Stimulated activated CD4-positive, alpha-beta T cell treated with anti-CD3 and anti-CD28 coated beads, Interleukin-15, amount 100 ng/mL, for 24 hours (primary cell): ENCODE measurements around the gene SBNO1.
"Not testable (repeated sequence)": the region's sequence is repeated elsewhere in the genome, so short reads cannot be mapped to it uniquely, and the experiment has no call there.

Experiments
- DNase-seq: peaks from one replicate; pipeline ENCODE4 v3.0.0-alpha.2; 2020

The SBNO1 gene

DNA sequence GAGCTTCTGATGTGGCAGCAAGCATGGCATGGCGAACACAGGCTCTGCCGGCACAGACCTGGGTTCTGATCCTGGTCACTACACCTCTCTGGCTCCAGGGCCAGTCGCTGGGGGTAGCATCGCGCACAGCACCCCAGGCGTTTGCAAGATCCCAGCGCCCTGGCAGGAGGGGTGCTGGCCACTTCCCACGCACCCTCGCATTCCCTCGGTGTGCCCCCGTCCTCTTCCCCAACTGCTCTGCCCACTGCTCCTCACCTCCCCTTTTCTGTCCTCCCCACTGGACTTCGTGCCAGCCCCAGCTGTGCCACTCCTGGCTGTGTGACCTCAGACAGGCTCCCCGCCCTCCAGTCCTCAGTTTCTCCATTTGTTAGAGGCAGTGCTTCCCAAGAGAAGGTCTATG lies 95.8 kb downstream of the SBNO1 start:
- no peak for DNase-seq

DNA sequence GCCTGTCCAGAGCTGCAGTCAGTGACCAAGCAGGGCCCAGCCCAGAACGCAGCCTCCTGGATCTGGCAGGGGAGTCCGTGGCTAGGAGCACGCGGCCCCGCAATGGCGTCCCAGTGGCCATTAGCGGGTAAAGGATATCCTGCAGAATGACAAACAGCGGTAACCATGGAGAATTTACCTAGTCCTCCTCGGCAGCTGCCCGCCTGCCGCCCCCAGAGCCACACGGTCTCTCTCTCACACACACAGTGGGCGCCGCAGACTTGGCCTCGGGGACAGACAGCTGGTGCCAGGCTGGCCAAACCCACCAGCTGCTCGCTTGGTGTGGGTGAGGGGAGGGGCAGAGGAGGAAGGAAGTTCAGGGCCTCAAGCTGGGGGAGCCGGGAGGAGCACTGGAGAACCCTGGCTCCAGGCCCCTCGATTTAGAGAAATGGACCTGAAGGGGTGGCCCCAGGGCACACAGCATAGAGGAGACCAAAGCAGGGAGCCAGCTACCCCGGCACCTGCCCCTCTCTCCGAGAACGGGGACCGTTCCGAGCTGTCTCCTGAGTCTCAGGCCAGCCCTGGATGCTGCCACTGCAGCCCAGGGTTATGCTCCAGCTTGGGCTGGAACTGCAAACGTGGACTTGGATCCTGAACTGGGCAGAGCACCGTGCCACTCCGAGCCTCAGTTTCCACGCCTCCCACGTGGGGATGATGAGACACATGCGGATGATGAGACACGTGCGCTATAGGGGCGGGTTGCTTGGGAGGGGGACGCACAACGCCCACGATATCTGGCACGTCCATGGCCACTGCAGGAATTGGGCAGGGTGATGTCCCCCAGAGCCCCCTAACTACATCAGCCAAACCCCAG lies 96.4 kb downstream of the SBNO1 start:
- DNase-seq, result no peak

DNA sequence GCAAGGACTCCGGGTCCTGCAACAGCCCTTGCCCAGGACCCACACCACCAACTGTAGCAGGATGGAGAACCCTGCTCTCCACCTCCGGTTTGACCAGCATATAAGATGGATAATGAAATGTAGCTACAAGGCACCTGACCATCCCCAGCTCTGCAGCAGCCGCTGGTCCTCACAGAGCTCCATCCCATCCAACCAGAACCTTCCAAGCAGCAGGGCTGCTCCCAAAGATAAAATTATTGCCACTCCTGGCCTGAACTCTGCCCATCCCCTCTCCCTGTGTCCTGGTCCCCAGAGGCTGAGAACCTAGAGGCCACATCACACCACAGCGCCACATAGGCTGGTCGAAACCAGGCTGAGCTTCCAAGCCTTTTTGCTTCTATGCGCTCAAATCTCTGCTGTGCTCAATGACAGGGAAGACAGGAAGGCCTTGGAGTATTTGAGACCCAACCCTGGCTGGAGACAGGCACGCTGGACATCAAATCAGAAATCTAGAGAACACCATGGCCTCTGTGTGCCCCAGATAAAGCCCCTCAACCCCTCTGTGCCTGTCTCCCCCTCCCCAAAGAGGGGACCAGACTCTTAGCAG lies 97.2 kb downstream of the SBNO1 start:
- DNase-seq, result no peak

DNA sequence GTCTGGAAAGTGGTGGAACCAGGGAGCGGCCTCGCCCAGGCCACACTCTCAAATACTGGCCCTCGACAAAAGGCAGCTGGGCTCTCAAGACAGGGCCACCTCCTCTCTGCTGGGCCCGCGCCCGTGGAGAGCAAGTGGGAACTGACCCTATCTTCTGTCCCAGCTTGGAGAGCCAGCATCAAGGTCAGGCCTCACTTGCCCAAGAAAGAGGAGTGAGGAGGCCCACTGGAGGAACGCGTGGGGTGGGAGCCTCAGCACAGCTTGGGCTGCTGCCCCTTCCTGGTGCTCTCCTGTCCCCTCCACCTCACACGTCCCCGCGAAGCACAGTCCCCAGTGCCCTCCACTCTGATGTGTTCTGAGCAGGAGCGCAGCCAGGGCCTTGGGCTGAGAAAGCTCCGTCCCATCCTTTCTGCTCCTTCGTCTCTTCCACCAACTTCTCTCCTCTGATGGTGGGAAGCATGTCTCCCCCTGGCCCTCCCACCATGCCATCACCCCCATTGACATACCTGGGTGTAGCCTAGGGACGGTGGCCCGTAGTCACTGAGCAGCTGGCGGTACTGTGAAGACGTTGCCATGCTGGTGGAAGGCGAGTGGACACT lies 97.9 kb downstream of the SBNO1 start:
- DNase-seq, result no peak

DNA sequence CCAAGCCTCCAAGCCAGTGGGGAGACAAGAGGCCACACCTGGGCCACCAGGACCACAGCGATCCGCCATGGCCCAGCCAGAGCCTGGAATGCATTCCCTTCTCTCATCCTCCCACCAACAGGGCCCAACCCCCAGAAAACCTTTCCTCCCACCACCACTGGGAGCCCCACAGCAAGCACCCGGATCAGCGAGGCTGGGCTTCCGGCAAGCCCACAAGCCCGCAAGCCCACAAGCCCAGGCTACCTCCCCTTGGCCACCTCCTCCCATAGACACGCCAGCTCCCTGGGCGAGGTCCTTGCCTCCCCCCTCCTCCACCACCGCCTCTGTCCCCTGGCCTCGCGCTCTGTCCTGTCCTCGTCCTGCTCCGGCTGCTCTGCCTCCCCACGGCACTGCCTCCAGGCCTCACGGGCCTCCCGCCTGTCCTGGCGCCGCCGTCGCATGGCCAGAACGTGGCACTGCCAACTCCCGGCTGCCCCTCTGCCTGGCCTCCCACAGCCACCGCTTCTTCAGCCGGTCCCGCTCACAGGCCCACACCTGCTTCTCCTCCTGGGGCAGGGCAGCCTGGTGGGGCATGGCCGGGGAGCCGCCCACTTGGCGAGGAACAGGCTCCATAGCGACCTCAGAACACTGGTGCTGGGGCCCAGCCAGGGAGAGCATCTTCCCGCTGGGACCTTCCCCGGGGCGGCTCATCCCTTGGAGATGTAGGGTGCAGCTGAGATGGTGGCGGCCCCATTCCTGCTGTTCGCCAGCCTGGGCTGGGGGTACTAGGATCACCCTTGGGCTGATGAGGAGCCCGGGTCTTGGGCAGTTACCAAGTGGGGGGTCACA lies 98.6 kb downstream of the SBNO1 start:
- DNase-seq, result no peak

DNA sequence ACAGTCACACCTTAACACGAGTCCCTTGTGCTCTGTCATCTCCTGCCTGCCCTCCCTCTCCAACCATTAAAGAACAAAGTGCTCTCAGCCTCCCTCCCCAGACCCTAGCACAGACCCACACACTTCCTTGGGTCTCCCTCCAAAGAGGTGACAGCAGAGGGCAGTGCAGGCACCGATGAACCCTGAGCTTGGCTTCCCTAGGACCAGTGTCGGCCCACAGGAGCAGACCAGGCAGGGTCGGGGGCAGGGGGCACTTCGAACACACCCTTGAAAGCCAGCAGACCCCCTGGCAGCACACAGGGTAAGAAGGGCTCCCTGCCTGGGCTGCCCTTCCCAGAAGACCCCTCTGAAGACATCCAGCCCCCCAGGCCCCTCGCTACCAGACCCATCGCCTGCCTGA lies 100.0 kb downstream of the SBNO1 start:
- no peak for DNase-seq

DNA sequence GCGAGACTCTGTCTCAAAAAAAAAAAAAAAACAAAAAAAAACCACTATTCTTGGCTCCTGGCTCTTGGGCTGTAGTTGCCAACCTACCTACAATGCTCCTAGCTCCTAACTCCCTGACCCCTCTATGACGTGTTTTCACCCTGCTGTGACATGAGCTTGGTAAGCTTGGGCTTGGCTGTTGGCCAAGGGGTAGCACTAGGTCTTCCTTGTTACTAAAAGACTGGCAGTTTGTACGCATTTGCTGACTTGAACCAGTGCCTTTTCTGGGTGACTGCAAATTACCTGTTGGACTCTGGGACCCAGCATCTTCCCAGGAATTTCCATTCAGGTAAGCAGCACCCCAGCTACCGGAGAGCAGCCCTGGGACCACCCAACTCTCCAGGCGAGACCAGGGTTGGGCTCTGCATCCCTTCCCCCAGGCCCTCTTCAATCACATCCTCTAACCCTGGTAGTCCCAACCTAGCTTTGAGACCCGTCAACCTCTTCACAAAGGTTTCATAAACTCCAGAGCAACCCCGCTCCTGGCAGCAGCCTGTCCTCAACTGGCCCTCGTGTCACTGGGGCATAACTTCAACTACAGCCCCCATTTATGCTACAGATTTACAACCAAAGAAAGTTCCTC lies 101.3 kb downstream of the SBNO1 start:
- no peak for DNase-seq

DNA sequence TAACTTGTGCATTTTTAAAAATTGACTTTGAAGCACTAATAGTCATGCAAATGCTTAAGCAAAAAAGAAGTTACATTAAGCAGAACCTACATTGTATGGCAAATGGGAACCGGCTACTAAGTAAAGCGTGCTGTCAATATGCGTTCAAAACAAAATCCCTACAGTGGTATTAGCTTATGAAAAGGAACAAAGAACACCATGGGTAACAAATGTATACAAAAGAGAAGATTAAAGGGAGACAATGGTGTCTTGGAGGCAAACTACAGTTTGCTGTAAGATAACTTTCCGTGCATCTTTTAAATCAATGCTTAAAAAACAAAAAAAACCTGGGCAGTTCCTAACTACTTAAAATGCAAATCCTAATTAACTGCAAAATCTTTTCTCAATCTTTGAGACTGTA lies 103.5 kb downstream of the SBNO1 start:
- no peak for DNase-seq

DNA sequence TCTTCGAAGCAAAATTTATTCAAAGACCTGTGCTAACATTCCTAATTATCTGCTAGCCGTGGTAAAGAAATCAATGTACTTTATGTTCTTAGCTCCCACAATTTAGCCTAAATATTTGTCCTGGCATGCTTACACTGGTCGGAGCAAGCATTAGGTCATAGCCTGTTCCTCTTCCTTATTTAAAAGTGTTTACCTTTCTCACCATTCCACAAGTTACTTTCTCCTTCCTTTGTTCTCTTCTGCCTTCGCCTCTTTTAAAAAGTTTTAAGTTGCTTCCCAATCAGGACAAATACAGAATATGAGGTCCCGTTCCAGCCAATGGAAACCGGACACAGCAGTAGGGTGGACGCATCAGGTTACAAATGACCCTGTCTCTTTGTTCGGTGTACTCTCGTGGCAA lies 104.6 kb downstream of the SBNO1 start:
- DNase-seq, result no peak

DNA sequence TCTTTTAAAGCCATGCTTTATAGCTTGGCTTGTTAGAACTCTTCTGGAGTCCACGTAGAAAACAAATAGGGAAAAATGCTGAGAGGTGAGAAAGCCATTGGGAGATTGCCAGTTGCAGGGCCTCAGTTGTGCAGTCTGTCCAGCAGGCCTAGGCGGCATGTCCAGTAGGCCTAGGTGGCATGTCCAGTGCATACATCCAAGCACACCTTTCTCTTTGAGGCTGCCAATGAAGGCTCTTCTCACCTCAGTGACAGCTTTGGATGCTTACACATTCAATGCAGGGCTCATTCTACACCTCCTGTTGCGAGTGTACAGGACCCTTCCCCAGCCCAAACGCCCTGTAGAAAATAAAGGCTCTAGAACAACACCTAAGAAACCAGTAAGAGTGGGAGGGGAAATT lies 106.1 kb downstream of the SBNO1 start:
- DNase-seq, result no peak

DNA sequence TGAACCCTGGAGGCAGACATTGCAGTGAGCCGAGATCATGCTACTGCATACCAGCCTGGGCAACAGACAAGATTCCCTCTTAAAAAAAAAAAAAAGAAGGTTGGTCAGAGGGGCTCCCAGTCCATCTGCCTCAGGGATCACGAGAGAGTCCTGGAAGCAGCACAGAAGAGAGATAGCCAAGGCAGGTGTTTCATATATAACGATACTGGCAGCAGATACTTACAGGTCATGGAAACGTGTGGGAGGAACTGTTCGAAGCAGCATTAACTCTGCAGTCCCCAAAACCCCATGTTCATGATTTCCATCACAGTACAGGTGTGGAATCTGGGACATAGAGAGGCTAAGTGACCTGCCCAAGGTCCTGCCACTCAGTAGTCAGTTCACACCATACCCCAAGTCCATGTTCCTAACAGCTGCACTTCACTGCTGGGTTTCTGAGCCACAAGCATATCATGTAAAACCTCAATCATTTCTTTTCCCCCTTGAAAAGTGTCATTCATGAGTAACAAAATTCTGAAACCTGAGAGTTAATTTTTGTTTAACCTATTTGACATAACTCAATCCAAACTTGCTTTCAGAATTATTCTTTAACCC lies 109.7 kb downstream of the SBNO1 start:
- no peak for DNase-seq

DNA sequence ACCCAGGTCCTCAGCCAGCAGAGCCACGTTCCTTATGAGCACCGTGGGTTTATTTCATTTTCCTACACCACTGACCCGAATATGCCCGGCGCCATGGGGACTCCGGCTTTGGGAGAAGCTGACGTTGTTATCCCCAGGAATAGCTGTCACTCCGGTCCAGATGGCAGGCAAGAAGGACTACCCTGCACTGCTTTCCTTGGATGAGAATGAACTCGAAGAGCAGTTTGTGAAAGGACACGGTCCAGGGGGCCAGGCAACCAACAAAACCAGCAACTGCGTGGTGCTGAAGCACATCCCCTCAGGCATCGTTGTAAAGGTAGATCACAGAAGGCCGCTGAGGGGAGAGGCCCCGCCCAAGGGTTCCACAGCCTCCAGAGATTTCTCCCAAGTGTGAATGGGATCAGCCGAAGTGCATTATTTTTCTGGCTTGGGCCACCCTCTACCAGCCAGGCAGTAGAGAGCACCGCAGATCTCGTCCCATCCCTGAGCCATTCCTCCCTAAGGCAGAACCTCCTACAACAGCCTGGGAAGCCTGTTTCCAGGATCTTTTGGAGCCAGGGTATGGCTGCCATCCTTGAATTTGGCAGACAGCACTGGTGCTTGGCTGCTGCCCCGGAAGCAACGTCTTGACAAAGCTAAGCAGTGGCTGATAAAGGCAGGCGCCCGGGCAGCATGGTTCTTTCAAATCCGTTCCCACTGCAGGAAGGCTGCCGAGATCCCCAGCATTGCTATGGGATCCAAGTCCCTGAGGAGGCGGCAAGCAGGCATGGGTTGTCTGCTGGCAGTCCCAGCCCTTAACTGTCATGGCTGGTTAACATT lies 110.8 kb downstream of the SBNO1 start:
- DNase-seq, result no peak

DNA sequence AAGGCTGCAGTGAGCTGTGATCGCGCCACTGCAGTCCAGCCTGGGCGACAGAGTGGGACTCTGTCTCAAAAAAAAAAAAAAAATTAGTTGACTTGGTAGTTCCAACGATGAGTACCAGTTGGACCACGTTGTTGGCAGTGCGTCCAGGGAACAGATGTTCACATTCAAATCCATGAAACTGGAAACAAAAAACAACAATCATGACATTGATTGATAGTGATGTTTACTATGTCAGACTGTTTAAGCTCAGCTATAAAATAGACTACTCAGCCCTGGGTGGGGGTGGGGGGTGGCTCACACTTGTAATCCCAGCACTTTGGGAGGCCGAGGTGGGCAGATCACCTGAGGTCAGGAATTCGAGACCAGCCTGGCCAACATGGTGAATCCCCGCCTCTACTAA lies 112.3 kb downstream of the SBNO1 start:
- not testable (repeated sequence) for DNase-seq

DNA sequence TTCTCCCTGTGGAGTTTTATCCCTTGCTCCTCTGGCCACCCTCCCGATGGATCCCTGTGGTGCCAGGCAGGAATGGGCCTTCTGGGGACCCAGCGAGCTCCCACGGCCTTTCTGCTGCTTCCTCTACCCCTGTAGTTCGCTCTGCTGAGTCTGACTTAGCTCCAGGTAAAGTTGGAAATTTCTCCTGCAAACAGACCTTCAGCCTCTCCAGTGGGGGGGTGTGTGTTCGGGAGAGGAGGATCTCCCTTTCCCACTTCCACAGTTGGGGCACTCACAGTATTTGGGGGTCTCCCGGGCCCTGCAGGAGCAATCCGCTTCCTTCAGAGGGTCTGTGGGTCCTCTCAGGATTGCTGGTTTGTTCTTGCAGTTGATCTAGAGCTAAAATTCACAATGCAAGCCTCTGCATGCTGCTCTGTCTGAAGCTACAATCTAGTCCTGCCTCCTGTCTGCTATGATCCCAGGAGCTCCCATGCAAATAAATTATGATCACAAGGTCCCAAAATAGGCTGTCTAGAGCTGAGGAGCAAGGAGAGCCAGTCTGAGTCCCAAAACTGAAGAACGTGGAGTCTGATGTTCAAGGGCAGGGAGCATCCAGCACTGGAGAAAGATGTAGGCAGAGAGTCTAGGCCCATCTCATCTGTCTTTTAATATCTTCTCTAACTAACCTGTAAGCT lies 113.1 kb downstream of the SBNO1 start:
- no peak for DNase-seq

DNA sequence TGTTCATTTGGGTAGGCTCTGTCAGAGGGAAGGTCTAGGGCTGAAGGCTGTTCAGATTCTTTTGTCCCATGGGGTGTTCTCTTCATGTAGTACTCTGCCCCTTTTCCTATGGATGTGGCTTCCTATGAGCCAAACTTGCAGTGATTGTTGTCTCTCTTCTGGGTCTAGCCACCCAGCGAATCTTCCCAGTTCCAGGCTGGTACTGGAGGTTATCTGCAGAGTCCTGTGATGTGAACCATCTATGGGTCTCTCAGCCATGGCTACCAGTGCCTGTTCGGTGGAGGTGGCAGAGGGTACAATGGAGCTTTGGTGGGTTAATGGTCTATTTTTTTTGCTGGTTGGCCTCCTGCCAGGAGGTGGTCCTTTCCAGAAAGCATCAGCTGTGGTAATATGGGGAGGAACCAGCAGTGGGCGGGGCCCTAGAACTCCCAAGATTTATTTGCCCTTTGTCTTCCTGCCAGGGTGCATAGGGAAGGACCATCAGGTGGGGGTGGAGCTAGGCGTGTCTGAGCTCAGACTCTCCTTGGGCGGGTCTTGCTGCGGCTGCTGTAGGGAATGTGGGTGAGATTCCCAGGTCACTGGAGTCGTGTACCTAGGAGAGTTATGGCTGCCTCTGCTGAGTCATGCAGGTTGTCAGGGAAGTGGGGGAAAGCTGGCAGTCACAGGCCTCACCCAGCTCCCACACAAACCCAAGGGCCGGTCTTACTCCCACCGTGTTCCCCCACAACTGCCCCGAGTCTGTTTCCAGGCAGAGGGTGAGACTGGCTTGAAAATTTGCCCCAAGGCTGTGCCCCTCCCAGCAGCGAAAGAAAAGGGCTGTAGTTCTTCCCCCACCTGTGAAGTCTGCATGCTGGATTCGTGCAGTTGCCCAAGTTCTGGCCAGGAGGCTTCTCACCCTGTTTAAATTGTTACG lies 113.9 kb downstream of the SBNO1 start:
- no peak for DNase-seq

DNA sequence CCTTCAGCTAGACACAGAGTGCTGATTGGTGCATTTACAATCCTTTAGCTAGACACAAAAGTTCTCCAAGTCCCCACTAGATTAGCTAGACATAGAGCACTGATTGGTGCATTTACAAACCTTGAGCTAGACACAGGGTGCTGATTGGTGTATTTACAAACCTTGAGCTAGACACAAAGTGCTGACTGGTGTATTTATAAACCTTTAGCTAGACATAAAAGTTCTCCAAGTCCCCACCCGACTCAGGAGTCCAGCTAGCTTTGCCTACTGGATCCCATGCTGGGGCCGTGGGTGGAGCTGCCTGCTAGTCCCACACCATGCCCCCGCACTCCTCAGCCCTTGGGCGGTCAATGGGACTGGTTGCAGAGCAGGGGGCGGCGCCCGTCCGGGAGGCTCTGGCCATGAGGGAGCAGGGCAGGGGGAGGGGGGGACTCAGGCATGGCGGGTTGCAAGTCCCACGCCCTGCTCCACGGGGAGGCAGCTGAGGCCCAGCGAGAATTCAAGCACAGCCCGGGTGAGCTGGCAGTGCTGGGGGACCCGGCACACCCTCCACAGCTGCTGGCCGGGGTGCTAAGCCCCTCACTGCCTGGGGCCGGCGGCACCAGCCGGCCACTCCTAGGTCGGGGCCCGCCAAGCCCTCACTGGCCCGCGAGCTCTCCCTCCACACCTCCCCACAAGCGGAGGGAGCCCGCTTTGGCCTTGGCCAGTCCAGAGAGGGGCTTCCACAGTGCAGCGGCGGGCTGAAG lies 115.5 kb downstream of the SBNO1 start:
- not testable (repeated sequence) for DNase-seq

DNA sequence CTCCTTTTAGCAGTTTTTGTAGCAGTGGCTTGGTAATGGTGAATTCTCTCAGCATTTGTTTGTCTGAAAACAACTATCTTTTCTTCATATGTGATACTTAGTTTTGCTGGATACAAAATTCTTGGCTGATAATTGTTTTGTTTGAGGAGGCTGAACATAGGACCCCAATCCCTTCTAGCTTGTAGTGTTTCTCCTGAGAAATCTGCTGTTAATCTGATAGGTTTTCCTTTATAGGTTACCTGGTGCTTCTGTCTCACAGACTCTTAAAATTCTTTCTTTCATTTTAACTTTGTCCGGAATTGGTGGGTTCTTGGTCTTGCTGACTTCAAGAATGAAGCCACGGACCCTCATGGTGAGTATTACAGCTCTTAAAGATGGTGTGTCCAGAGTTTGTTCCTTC lies 116.5 kb downstream of the SBNO1 start:
- not testable (repeated sequence) for DNase-seq

DNA sequence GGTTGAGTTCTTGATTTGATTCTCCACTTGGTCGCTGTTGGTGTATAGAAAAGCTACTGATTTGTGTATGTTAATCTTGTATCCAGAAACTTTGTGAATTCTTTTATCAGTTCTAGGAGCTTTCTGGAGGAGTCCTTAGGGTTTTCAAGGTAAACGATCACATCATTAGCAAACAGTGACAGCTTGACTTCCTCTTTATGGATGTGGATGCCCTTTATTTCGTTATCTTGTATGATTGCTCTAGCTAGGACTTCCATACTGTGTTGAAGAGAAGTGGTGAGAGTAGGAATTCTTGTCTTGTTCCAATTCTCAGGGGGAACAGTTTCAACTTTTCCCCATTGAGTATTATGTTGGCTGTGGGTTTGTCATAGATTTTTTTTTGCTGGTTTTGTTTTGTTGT lies 119.0 kb downstream of the SBNO1 start:
- no peak for DNase-seq

DNA sequence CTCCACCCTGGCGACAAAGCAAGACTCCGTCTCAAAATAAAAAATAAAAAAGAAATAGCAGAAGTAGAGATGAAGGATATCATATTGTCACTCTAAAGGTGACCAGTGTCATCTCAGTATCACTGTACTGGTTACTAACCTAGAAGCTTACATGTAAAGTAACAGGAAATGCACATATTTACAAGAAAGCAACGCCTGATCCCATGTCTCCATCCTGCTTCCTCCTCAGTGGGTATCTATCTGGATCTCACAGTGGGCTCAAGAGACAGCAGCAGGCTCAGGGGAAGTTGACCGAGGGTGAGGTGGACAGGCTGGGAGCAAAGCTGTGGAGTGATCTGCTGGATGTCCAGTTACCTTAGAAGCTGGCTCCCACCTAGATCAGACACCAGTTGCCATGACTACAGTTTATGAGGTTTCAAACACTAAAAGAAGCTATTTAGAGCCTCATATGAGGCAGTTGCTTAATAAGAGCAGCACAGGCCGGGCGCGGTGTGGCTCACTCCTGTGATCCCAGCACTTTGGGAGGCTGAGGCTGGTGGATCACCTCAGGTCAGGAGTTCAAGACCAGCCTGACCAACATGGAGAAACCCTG lies 120.9 kb downstream of the SBNO1 start:
- no peak for DNase-seq
